HFFc6 (cell line): Measurements from ENCODE around the gene KHDRBS1. TPM values are rescaled to one million over a fixed set of nuclear protein-coding genes. Genes with fewer than 3 reads are reported as not detected.
A peak's percentile ranks its signal among the peaks of the same experiment; 100 is the strongest.
"Not testable (repeated sequence)": the region's sequence is repeated elsewhere in the genome, so short reads cannot be mapped to it uniquely, and the experiment has no call there.

Source experiments
- DNase-seq: peaks from one replicate; pipeline ENCODE4 v3.0.0-alpha.2; 2018
- H3K27ac Mint-ChIP-seq: 2 replicates; pipeline ENCODE4 v1.8.0; 2020; ENCODE audit warnings: mild to moderate bottlenecking, mixed read lengths
- H3K27me3 Mint-ChIP-seq: 2 replicates; pipeline ENCODE4 v1.8.0; 2021; ENCODE audit warnings: mild to moderate bottlenecking, moderate library complexity, mixed read lengths; ENCODE audit not compliant: insufficient read depth
- H3K36me3 Mint-ChIP-seq: 2 replicates; pipeline ENCODE4 v1.8.0; 2021; ENCODE audit warnings: low read depth, mixed read lengths
- H3K4me1 Mint-ChIP-seq: 2 replicates; pipeline ENCODE4 v1.8.0; 2020; ENCODE audit warnings: low read depth, mixed read lengths
- H3K4me3 Mint-ChIP-seq: 2 replicates; pipeline ENCODE4 v1.8.0; 2020; ENCODE audit warnings: mild to moderate bottlenecking, moderate library complexity, mixed read lengths
- H3K9me3 Mint-ChIP-seq: 2 replicates; pipeline ENCODE4 v1.8.0; 2020; ENCODE audit warnings: mild to moderate bottlenecking, mixed read lengths
- total RNA-seq, 6 experiments: library from RNA; stranded (reverse); fragmentation: NEBNext Ultra II Directional; extraction: Animal tissue kit (Norgen Biotek cat#: 25700); gene quantifications; 2 replicates in 1 of 6; 3 replicates in 5 of 6; pipeline ENCODE4 v1.2.3, GENCODE V29; 2021
- TF ChIP-seq, protein P1 (sequence below): fragments of 200-600 bp; sonication (generic); IDR thresholded peaks from 2 replicates; pipeline ENCODE4 v1.5.0; 2021; ENCODE audit warnings: antibody characterized with exemption, mild to moderate bottlenecking

The KHDRBS1 gene
- total RNA-seq, 6 experiments from 2014 or later = 119 to 160 (median 148) TPM

DNA sequence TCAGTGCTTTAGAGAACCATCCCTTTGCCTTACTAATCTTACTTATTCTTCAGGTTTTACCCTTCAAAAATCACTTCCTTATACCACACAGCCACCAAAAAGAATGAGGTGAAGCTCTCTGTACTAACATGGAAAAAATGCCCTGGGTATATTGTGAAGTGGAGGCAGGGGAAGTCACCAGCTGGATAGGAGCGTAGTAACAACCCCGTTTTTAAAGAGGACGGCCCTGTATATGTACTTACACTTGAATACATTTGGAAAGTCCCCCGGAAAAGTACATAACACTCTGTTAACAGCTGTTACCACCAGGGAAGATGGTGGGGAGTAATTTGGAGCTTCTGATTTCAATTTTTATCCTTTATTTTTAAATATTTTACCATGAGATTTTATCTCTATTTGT lies 28.2 kb upstream of the KHDRBS1 start:
- no peaks in the 10 kb centered on the region for H3K36me3 Mint-ChIP-seq
- H3K4me1 Mint-ChIP-seq = peaks cover 21% of the 10 kb centered on the region
- H3K9me3 Mint-ChIP-seq = no peaks in the 10 kb centered on the region
- DNase-seq = no peak
- H3K27ac Mint-ChIP-seq = peak overlapping the region; percentile 73; the same call in 1 of the 2 replicates
- H3K27me3 Mint-ChIP-seq = no peaks in the 10 kb centered on the region; the same call in none of the 2 replicates
- H3K4me3 Mint-ChIP-seq = no peak overlapping the region
- TF ChIP-seq, protein P1, sequence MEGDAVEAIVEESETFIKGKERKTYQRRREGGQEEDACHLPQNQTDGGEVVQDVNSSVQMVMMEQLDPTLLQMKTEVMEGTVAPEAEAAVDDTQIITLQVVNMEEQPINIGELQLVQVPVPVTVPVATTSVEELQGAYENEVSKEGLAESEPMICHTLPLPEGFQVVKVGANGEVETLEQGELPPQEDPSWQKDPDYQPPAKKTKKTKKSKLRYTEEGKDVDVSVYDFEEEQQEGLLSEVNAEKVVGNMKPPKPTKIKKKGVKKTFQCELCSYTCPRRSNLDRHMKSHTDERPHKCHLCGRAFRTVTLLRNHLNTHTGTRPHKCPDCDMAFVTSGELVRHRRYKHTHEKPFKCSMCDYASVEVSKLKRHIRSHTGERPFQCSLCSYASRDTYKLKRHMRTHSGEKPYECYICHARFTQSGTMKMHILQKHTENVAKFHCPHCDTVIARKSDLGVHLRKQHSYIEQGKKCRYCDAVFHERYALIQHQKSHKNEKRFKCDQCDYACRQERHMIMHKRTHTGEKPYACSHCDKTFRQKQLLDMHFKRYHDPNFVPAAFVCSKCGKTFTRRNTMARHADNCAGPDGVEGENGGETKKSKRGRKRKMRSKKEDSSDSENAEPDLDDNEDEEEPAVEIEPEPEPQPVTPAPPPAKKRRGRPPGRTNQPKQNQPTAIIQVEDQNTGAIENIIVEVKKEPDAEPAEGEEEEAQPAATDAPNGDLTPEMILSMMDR = no peak

GRCh38 chr1:31987135-31987619 lies 26.5 kb upstream of the KHDRBS1 start:
- Mint-ChIP-seq H3K27ac (no peak overlapping the region), H3K27me3 (no peaks in the 10 kb centered on the region; the same call in none of the 2 replicates), H3K4me1 (peaks cover 14% of the 10 kb centered on the region), H3K4me3 (no peak overlapping the region), H3K36me3 (no peaks in the 10 kb centered on the region), H3K9me3 (no peaks in the 10 kb centered on the region)
- no peak for DNase-seq
- TF ChIP-seq, protein P1 = no peak

GRCh38 chr1:31989964-31990363 lies 23.7 kb upstream of the KHDRBS1 start:
- Mint-ChIP-seq H3K4me1 (peaks cover 7% of the 10 kb centered on the region), H3K27me3 (peaks cover 1% of the 10 kb centered on the region)

DNA sequence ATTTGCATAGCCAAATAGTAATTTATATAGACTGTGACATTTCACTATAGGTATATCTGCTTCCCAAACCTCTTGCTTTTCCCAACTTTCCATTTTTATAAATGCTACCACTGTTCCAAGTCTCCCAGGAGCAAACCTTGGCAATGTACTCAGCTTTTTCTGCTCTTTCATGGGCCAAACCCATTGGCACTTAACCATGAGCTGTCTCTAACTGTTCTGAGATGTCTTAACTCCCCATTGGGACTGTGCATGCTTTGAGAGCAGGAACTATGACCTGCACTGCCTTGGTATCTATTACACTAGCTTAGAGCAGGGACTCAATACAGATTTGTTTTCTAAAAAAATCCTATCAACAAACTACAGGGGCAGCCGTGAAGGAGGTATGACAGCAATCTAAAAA lies 22.5 kb upstream of the KHDRBS1 start:
- Mint-ChIP-seq H3K27ac (no peak overlapping the region), H3K9me3 (no peaks in the 10 kb centered on the region), H3K36me3 (no peaks in the 10 kb centered on the region), H3K4me1 (no peaks in the 10 kb centered on the region), H3K27me3 (peaks cover 8% of the 10 kb centered on the region), H3K4me3 (no peak overlapping the region)
- DNase-seq = no peak
- TF ChIP-seq, protein P1 = no peak

More at GRCh38 chr1:31989964-31990363, 23.7 kb upstream of the KHDRBS1 start:
- Mint-ChIP-seq H3K27ac (no peak overlapping the region), H3K4me3 (no peak overlapping the region), H3K9me3 (no peaks in the 10 kb centered on the region), H3K36me3 (no peaks in the 10 kb centered on the region)
- DNase-seq = no peak
- TF ChIP-seq, protein P1 = no peak

DNA sequence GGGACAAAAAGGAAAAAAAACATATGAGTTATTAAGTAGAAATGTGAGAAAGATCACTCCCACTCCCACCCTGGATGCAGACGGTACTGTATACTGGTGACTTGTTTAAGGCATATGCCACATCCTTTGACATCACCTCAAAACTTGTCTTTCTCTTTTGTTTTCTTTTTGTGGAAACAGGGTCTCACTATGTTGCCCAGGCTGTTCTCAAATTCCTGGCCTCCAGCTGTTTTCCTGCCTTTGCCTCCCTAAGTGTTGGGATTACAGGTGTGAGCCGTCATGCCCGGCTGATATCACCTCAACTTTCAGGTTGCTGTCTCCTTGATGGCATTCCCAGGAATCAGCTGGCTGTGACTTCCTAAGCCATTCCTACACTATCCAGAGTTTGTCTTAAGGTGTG lies 18.4 kb upstream of the KHDRBS1 start:
- no peak for DNase-seq
- H3K4me1 Mint-ChIP-seq = no peaks in the 10 kb centered on the region
- H3K27ac Mint-ChIP-seq = no peak overlapping the region
- peaks cover 8% of the 10 kb centered on the region for H3K27me3 Mint-ChIP-seq
- H3K9me3 Mint-ChIP-seq = no peaks in the 10 kb centered on the region
- H3K4me3 Mint-ChIP-seq = no peak overlapping the region
- no peaks in the 10 kb centered on the region for H3K36me3 Mint-ChIP-seq
- TF ChIP-seq, protein P1 = no peak

DNA sequence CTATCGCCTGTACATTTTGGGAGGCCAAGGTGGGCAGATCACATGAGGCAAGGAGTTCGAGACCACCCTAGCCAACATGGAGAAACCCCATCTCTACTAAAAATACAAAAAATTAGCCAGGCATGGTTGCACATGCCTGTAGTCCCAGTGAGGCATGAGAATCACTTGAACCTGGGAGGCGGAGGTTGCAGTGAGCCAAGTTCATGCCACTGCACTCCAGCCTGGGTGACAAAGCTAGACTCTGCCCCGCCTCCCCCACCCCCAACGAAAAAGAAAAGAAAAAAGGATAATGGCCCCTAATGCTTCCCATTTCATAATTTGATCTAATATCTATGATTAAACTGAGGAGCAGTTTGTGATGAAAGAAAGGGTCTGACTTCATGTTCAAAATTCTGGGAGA lies 17.5 kb upstream of the KHDRBS1 start:
- H3K36me3 Mint-ChIP-seq, H3K27me3 Mint-ChIP-seq, DNase-seq, H3K27ac Mint-ChIP-seq, H3K4me3 Mint-ChIP-seq, H3K4me1 Mint-ChIP-seq, H3K9me3 Mint-ChIP-seq: not testable (repeated sequence)
